ENCODE measurements around the gene SPATS2L.

Gene SPATS2L

DNA sequence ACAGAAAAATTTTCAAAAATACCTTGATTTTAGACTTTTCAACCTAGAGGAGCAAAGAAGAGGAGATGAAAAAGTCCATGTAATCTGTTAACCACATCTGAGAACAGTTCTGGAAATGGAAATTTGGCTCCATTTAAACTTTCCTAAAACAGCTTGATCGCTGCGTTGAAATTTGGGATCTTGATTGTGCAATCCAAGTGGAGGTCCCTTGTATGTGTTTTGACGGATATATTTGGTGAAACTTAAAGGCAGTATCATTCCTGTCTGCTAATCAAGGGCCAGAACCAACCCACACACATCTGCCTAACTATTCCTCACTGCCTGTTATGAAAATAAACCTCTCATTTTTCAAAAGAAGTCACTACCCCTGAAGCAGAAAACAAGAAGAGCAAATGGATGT lies 46.6 kb downstream of the SPATS2L start:
- no peak for DNase-seq

DNA sequence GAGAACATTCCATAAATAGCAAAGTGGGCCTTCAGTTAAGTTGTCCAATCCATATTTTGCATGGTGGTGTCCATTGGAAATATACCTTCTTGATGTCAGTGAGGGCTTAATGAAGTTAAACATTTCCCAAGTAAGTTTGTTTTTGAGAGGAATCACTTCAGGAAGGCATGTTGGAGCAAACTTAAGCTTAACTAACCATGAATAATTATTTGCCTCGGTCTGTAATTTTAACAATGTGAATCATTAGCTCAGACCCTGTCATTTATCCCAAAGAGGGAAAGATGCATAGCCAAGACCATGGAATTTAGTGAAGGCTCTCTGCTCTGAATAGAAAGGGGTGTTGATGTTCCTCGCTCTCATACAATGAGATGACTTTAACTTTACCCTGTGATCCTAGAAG lies 47.4 kb downstream of the SPATS2L start:
- DNase-seq = no peak

DNA sequence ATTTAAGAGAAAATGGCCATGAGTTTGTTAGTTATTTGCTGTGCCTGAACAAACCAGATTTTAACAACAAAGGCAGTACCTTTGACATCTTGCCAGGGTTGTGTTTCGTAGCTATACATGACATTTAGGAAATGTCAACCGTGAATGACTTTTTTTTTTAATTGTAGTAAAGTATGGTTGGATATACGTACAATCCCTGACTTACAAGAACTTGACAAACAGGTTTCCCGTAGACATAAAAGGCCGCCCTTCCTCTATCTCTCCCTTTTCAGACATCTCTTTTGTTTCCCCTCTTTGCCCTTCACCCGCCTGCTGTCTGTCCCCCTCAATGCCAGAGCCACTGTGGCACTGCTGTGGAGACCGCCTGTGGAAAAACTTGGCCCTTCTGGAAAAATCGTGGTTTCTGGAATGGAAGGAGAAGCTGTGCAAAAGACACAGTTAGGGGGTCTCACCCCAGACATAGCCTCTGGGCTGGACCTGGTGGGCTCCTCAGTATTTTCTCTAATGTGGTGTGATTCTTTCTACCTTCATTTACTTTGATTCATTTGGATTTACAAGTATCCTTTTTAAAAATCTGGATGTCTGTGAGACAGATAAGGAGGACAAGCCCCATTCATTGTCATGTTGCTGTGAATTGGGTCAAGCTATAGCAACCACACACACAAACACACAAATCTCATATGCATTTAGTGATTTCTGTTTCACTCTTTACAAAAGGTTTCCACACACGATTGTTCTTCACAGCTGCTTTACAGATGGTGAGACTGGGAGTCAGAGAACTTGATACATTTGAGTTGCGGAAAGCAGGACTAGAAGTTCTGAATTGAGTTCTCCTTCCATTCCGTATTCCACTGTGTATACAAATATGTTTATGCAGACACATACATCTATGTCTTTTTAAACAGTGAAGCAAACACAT lies 48.6 kb downstream of the SPATS2L start:
- no peak for DNase-seq

DNA sequence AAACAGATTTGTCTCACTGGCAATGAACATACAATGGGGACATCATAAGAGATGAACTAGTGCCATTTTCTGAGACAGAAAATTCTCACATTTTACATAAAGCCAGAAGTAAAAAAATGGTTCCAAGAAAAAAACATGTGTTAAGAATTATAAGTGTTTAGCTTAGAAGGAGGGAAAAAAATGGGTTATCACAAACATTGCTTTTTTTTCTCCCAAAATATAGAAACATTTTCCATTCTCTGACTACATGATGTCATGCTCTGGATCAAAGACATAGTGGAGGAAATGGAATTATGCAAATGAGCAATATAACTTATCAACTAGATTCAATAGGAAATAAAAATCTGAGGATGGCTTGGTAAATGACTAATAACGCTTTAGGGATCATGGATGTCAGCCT lies 49.8 kb downstream of the SPATS2L start:
- no peak for DNase-seq

GRCh38 chr2:200356857-200357384 lies 50.4 kb downstream of the SPATS2L start:
- DNase-seq = no peak

DNA sequence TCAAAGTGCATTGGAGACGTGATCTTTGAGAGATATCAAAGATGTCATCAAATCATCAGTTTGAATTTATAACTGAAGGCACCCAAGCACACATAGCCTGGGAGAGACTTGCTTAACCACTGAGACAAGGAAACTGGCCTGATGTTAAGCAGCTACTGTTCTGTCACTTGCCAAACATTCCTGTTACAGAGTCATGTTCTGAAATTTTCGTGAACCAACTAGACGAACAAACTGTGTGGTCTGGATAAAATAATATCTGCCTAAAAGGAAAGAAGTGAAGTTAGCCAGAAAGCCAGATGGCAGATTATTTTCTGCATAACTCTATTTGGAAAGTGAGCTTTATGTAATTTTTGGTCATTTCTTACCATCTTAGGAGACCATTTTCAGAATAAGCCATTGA lies 51.4 kb downstream of the SPATS2L start:
- no peak for DNase-seq

DNA sequence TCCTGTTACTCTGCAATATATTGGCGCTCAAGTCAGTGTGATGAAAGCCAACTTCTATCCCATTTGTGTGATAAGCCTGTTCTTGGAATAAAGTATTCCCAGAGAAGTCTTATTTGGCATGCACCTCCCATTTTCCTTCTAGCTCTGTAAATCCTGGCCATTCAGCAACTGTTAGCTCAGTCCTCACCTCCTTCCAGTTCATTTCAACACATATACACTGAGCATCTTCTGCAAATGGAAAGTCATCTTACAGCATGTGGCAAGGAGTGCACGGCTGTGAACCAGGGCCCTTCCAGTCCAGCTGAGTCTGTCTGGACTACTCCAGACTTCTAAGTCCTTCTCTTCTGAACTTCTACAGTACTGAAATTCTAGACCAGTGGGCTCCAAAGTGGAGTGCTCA lies 53.1 kb downstream of the SPATS2L start:
- no peak for DNase-seq

DNA sequence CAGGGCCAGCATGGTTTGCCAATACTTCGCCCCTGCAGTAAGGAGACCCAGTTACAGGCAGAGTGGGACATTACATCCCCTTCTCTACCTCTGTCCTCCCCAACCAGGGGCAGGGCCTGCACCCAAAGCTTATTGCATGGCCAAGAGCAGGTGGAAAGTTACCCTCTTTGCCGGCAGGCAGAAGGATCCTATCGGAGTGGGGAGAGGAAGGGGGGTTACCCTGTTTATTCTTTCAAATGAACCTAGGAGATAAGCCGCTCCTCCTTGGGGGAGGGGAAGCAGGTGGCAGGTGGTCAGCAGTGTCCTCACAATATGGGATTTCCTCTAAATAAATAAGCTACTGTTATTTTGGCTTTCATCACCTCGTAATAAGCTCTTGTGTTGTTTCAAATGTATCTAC lies 53.9 kb downstream of the SPATS2L start:
- DNase-seq = no peak

GRCh38 chr2:200362202-200362917 lies 55.9 kb downstream of the SPATS2L start:
- DNase-seq = no peak

GRCh38 chr2:200363279-200363678 lies 56.8 kb downstream of the SPATS2L start:
- no peak for DNase-seq

GRCh38 chr2:200364142-200364541 lies 57.6 kb downstream of the SPATS2L start:
- no peak for DNase-seq

- no peak for DNase-seq
Observed at GRCh38 chr2:200364620-200365019, 58.1 kb downstream of the SPATS2L start.

DNA sequence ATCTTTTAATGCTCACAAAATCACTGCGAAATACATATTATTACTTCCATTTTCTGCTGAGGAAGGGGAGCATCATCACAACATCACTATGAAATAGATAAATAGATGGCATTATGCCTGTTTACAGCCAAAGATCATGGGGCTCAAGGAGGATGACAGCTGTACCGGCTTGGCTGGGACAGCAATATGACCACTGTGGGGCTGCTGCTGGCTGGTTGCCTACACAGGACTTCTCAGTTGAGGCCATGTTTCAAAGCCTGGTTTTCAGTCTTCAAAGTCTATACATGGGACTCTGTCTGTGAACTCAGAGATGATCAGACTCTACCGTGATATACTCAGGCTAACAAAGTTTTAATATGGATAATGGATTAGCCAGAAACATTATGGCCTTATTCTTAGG lies 58.7 kb downstream of the SPATS2L start:
- DNase-seq = no peak

DNA sequence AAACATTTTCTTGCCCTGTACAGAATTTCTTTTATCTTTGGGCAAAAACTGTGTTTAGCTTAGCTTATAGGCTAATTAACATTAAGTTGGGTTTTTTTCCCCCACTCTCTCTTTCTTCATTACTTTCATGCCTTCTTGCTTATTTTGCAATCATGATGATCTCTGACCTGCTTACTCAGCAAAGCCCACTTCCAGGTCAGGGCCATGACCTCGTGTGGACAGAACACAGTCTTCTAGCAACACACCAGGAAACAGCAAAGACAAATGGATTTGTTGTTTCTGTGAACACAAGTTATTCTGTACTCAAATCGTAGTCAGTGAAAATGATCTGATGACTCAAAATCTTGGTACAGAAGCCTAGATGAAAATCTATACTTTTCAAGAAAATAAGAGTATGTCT lies 60.7 kb downstream of the SPATS2L start:
- no peak for DNase-seq

- no peak for DNase-seq
Observed at GRCh38 chr2:200369886-200370285, 63.4 kb downstream of the SPATS2L start.

GRCh38 chr2:200373231-200373630 lies 66.7 kb downstream of the SPATS2L start:
- DNase-seq = no peak

DNA sequence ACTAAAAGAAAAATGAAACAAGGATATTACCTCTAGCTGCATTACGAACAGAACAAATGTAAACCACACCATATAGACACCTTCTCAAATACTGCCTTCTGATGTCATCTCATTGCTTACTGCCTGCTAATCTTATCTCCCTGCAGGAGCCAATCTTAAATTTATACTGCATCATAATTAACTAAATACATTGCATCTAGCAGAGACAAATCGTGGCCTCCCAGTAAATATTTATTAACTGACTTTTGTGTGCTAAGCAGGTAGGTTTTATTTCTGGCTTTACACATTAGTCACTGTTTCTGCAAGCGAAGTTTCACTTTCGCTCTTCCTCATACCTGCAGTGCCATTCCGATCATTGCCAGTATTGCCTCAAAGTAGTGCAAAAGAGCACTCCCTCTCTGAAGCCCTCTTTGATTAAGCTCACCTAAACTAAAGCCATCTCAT lies 67.5 kb downstream of the SPATS2L start:
- no peak for DNase-seq

DNA sequence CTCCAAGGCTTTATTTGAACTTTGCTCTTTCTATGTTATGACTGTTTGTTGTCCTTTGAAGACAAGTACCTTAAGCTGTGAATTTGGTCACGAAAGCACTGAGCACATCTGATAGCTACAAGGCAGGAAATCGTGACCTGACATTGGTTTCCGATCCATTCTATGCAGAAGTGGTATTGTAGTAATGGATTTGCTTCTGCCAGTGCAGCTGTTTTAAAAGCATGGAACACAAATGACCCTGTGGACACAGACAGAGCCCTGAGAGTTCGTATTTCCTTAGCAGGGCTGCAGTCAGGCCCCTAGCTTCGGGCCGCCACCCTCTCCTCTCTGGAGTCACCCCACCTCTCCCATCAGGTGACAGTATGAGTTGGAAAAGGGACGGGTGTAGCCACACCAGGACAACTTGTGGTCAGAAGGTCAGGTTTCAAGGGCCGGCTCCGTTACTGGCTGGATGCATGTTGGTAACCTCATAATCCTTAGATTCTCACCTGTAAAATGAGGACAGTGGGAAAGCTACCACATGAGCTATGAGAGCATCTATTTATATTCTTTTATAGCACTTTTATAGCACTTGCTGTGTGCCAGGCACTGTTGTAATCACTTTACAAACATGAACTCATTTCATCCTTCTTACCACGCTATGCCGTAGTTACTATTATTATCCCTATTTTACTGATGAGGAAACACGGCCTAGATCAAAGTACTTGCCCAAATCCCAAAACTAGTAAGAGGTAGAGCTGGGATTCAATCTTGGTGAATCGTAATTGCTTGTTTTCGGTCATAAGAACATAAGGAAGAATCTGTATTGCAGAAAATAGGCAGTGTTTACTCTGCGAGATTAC lies 70.2 kb downstream of the SPATS2L start:
- no peak for DNase-seq

DNA sequence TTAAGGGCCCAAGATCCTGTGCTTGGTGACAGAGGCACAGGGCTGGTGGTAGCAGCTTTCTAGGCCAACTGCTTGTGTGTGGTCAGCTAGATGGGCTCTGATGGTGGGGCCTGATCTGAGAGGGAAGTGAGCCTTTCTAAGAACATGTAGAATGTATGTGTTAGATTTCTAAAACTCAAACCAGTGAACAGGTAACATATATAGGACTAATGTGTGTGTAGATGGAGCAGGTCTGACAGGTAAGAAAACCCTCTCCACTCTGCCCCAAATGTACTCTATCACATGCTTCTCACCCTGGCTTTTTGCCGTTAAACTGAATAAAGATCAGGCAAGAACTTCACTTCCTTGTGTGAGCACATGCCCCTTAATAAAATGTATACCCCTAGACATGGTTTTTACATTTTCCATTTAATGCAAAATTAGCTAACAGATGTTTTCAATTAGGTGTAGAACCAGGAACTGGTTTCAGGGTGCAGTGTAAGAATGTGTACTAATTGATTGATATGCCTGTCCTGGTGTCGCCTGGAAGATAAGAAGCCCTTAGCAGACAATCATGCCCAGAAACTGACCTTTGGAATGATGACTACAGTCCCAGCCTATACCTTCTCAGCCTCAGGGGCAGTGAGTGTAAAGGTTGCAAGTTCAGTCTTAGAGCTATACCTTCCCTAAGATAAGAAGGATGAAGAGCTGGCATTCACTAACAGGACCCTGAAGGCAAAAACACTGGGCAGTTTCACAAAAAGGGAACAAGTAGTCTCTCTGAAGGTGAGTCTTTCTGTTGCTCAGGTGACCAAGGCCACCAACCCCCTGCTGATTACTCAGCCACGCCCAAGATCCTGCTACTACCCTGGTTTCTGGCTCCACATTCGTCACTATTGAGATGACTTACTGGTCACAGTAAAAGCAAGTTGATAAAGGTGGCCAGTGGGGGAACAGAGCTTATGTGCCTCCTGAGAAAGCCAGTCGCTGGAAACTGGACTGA lies 71.2 kb downstream of the SPATS2L start:
- DNase-seq = no peak

DNA sequence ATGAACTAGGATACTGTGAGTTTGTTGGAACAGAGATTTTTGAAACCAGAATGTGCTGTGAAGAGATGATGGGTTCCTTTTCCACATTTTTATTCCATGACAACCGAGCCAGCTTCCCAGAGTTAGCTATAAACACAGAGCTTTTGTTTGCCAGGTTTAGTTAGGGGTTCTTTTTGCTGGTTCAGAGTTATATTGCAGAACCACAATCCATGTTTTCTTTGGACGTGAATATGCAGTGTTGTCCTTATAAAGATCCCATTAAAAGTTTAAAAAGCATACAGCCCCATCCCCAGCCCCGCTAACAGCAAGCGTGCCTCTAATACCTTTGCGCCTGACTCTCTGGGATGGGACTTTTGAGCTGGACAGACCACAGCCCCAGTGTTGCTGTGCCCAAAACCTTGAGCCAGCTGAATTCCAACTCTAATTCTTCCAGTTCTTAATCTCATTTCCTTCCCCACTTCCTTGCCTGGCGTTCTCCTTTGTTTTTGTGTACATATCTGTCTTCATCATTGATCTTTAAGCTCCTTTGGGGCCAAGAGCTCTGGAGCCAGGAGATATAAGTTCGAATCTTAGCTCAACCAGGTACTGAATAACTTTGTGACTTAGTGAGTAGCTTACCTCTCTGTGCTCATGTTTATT lies 72.3 kb downstream of the SPATS2L start:
- DNase-seq = peak; percentile 67

DNA sequence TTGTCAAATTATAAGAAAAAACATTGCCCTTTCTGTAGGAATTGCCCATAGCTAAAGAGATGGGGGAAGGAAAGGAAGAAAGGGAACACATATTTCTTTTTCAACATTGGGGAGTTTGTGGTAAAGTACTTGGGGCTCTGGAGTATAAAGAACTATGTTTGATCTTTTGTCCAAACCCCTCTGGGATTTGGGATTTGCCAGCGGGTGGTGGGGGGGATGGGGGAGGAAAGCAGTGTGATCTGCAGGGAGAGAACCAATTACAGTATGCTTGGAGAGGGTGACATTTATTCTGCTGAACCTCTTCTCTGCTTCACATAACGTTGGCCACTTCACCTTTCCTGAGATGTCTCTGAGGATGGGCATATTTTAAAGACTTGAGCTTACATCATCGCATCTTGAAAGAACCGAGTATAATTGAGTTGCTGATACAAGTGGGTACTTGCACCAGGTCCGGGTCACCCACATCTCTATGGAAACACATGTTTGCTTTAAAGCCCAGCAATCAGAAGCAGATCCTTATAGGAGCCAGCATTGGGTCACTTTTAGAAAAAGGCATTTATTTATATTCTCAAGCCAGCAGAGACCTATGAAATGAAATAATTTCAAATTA lies 73.1 kb downstream of the SPATS2L start:
- no peak for DNase-seq

Data from femur (tissue), 1 donor.